ENCODE data around the gene ACBD4. TPM values are rescaled to one million over a fixed set of nuclear protein-coding genes. Genes with fewer than 3 reads are reported as not detected.

ACBD4 gene
- total RNA-seq, 1 donor from 2014 or later = 16.3 TPM

DNA sequence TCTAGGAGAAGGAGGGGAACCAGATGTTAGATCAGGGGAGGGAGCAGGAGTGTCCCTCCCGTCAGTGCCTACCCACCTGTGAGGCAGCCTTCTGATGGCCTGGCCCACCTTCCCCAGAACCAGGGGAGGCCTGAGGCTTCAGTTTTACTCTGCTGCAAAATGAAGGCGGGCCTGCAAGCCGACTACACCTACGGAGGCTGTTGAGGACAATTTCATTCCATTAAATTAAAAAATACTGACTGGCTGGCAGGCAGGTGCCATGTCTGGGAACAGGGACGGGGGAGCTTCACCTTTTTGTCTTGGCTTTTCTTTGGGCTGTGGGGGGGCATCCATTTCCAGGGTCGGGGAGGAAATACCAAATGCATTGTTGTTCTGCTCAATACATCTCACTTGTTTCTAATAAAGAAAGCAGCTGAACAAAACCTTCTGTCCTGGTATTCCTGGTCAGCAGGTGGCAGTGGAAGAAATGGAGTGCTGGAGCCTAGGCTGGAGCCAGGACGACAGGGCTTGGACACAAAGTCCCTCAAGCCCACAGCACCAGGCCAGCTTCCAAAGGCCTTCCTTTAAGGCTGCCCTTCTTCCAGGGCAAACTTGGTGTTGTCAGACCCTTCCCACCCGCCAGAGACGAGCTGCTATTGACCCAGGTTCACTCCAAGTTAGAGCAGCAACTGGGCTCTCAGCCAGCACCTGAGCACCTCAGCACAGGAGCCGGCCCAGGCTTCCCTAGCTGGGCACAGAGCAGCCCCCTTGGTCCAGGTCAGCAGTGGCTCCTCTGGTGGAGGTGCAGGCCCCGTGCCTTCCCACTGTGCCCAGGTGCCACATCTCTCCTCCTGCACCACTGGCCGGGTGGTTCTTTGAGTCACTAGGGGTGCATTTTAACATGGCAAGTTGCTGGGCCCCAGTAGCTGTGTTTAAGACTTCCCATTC is 26.6 kb upstream of the ACBD4 start:
- Histone ChIP-seq H3K4me3 (no peak overlapping the region), H3K27ac (no peak overlapping the region), H3K4me1 (no peaks in the 10 kb centered on the region), H3K9me3 (no peaks in the 10 kb centered on the region), H3K27me3 (no peaks in the 10 kb centered on the region), H3K36me3 (peaks cover 39% of the 10 kb centered on the region)
- intact Hi-C loops (cut with DNase I) = loop anchor here (10.0 kb wide), 1 partner anchor 64 kb away; no protein-coding TSS in a partner anchor
- ATAC-seq (peak; percentile 4), DNase-seq (no peak)
- no peak for TF ChIP-seq CTCF (IDR thresholded peaks at IDR 0.05)

GRCh38 chr17:45110676-45111611 is 24.5 kb upstream of the ACBD4 start:
- Histone ChIP-seq H3K27me3 (no peaks in the 10 kb centered on the region), H3K9me3 (no peaks in the 10 kb centered on the region), H3K36me3 (peaks cover 18% of the 10 kb centered on the region), H3K4me3 (no peak overlapping the region), H3K4me1 (no peaks in the 10 kb centered on the region), H3K27ac (peak overlapping the region; percentile 11)
- intact Hi-C loops (cut with DNase I) = loop anchor here (10.0 kb wide), 1 partner anchor 196 kb away; the partner anchor contains the start of gene GFAP
- ATAC-seq = no peak
- TF ChIP-seq CTCF (IDR thresholded peaks at IDR 0.05) = no peak
- no peak for DNase-seq

DNA sequence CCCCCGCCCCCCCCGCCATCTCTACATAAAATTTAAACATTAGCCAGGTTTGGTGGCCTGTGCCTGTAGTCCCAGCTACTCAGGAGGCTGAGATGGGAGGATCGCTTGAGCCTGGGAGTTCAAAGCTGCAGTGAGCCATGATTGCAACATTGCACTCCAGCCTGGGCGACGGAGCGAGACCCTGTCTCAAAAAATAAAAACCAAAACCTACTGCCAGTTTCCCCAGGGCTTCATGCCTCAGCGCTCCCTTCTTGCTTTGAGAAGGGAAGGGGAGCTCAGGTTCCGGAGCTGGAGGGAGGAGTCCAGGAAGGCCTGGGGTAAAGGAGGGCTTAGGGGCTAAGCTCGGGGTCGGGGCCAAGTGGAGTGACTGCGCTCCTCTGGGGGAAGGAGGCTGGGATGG is 23.6 kb upstream of the ACBD4 start:
- Histone ChIP-seq H3K27ac (no peak overlapping the region), H3K4me3 (no peak overlapping the region), H3K36me3 (peaks cover 9% of the 10 kb centered on the region), H3K27me3 (no peaks in the 10 kb centered on the region), H3K4me1 (no peaks in the 10 kb centered on the region), H3K9me3 (no peaks in the 10 kb centered on the region)
- no peak for ATAC-seq
- intact Hi-C loops (cut with DNase I) = loop anchor here (10.0 kb wide), 1 partner anchor 197 kb away; the partner anchor contains the start of gene GFAP
- TF ChIP-seq CTCF (IDR thresholded peaks at IDR 0.05) = no peak
- no peak for DNase-seq

GRCh38 chr17:45112559-45113423 is 22.7 kb upstream of the ACBD4 start:
- no peaks in the 10 kb centered on the region for H3K9me3 ChIP-seq
- H3K4me1 ChIP-seq = no peaks in the 10 kb centered on the region
- no peaks in the 10 kb centered on the region for H3K27me3 ChIP-seq
- no peaks in the 10 kb centered on the region for H3K36me3 ChIP-seq
- H3K4me3 ChIP-seq = no peak overlapping the region
- no peak for TF ChIP-seq CTCF (IDR thresholded peaks at IDR 0.05)
- DNase-seq = no peak
- intact Hi-C loops (cut with DNase I) = loop anchor here (10.0 kb wide), 1 partner anchor 198 kb away; the partner anchor contains the start of gene GFAP
- no peak overlapping the region for H3K27ac ChIP-seq
- no peak for ATAC-seq

DNA sequence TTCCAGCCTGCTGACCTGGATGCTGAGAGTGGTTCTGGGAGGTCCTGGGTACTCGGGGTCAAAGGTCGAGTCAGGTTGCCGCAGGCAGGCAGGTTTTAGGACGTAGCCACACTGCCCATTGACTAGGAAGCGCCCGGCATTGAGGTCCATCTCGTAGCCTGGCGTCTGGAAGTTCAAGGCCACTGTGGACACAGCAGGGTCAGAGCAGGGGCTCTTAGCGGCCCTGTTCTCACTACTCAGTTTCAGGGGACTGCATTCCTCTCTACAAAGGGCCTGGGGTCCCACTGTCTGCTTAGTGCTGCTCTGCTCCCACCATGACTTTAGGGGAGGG is 22.1 kb upstream of the ACBD4 start:
- no peaks in the 10 kb centered on the region for H3K27me3 ChIP-seq
- no peaks in the 10 kb centered on the region for H3K9me3 ChIP-seq
- H3K4me1 ChIP-seq = no peaks in the 10 kb centered on the region
- no peak overlapping the region for H3K27ac ChIP-seq
- ATAC-seq (no peak), DNase-seq (no peak)
- H3K4me3 ChIP-seq = no peak overlapping the region
- no peaks in the 10 kb centered on the region for H3K36me3 ChIP-seq
- intact Hi-C loops (cut with DNase I) = loop anchor here (10.0 kb wide), 1 partner anchor 199 kb away; the partner anchor contains the start of gene GFAP
- no peak for TF ChIP-seq CTCF (IDR thresholded peaks at IDR 0.05)

All from upper lobe of right lung (tissue), 1 donor.